HEK293 (cell line): ENCODE data around the gene BFSP2.

Source experiments
- CTCF ChIP-seq: fragments of 450-650 bp; formaldehyde crosslinking; IDR thresholded peaks from 2 replicates; pipeline ENCODE4 v1.5.1; 2016; ENCODE audit warnings: missing biosample characterization, missing genetic modification characterization
- REPIN1 ChIP-seq: fragments of 450-650 bp; formaldehyde crosslinking; IDR thresholded peaks from 2 replicates; pipeline ENCODE4 v1.5.1; 2017; ENCODE audit warnings: missing biosample characterization, missing genetic modification characterization, low read depth
- REST ChIP-seq: fragments of 450-650 bp; formaldehyde crosslinking; IDR thresholded peaks from 2 replicates; pipeline ENCODE4 v1.5.1; 2016; ENCODE audit warnings: missing biosample characterization, missing genetic modification characterization
- SETDB1 ChIP-seq: IDR thresholded peaks from one replicate; pipeline ENCODE4 v1.6.1; 2017; ENCODE audit warnings: mild to moderate bottlenecking, low read length, moderate library complexity, mixed read lengths; ENCODE audit not compliant: insufficient read length
- ZNF202 ChIP-seq: fragments of 450-650 bp; formaldehyde crosslinking; IDR thresholded peaks from 2 replicates; pipeline ENCODE4 v1.5.1; 2016; ENCODE audit warnings: missing biosample characterization, missing genetic modification characterization, borderline replicate concordance
- ZNF623 ChIP-seq: fragments of 450-650 bp; formaldehyde crosslinking; IDR thresholded peaks from 2 replicates; pipeline ENCODE4 v1.5.1; 2016; ENCODE audit warnings: missing biosample characterization, missing genetic modification characterization
- ZNF660 ChIP-seq: fragments of 450-650 bp; IDR thresholded peaks from 2 replicates; pipeline ENCODE4 v1.5.1; 2018; ENCODE audit warnings: missing biosample characterization, mild to moderate bottlenecking, missing genetic modification characterization
- ZNF677 ChIP-seq: fragments of 450-650 bp; IDR thresholded peaks from 2 replicates; pipeline ENCODE4 v1.5.0; 2018; ENCODE audit warnings: missing biosample characterization, mild to moderate bottlenecking, missing genetic modification characterization, moderate library complexity
- ZNF785 ChIP-seq: fragments of 450-650 bp; formaldehyde crosslinking; IDR thresholded peaks from 2 replicates; pipeline ENCODE4 v1.5.1; 2016; ENCODE audit warnings: missing biosample characterization, missing genetic modification characterization

GRCh38 chr3:133472889-133473288, 73.0 kb downstream of the BFSP2 start:
- TF ChIP-seq ZNF785 (no peak), CTCF (no peak), REPIN1 (tag by site-specific recombination) (no peak), SETDB1 (no peak), ZNF202 (no peak), ZNF677 (tag by site-specific recombination) (no peak), ZNF623 (tag by site-specific recombination) (no peak), REST (tag by site-specific recombination) (no peak), ZNF660 (no peak)
